Measurements from ENCODE around the gene CXorf51A.
"Not testable (repeated sequence)": the region's sequence is repeated elsewhere in the genome, so short reads cannot be mapped to it uniquely, and the experiment has no call there.

CXorf51A gene

DNA sequence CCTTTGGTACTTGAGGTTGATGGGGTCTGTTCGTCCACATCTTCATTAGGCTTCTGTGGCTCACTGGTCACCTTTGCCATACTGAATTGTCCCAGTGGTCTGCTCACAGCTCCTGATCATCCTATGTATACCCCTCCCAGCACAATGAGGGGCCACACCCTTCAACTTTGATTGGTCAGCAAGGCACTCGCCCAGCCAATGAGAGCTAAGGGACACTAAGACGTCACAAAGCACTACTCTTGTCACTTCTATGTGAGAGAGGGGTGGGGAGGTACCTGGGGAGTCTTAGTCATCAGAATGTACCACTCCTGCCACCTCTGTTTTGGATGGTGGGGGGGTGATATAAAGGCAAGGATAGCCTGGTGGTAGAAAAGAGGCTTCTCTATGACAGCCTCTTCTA is at the start of gene CXorf51A:
Gene CXorf51A (minus strand): TSS at position 101 of the 400 bp plus-strand sequence. CDS start 21 bp downstream, at position 80.
- not testable (repeated sequence) for DNase-seq

DNA sequence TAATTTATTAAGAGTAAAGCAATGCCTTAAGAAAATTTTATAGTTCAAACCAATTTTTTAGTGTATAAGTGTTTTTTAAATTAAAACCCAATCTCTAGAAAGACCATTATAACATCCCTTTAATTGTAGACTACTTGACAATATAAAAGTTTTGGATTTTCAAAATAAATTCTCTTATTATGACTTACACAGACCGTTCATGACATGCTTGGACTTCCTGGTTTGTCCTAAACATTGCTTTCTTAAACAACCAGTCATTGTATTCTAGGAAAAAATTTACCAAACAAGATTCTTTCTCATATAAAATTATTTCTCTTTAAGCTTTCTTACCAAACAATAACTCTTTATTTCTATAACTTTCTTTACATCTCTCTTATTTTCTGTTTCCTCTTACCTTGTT is 49.0 kb upstream of the CXorf51A start:
- DNase-seq, result no peak

GRCh38 chrX:146854281-146854680 is 39.7 kb upstream of the CXorf51A start:
- no peak for DNase-seq

GRCh38 chrX:146831994-146832393 is 17.4 kb upstream of the CXorf51A start:
- DNase-seq, result no peak

GRCh38 chrX:146809471-146809870 is 5.1 kb downstream of the CXorf51A start, which contains the start of gene CXorf51B:
Gene CXorf51B, plus strand, starts transcription at chrX:146809771. Its CDS starts 21 bp downstream, at chrX:146809792.
- not testable (repeated sequence) for DNase-seq

Measured in stimulated activated naive CD4-positive, alpha-beta T cell treated with Interleukin-2 at 50 U/mL for 16 hours (primary cell).